Hair follicular keratinocyte (primary cell): ENCODE data around the gene NABP1. TPM values are rescaled to one million over a fixed set of nuclear protein-coding genes. Genes with fewer than 3 reads are reported as not detected.

Experiments
- total RNA-seq: library from RNA; depleted of rRNA; stranded (reverse); fragments of >200 nt; gene quantifications from 2 replicates; pipeline ENCODE4 v1.2.3, GENCODE V29; 2015

NABP1 gene, protein sequence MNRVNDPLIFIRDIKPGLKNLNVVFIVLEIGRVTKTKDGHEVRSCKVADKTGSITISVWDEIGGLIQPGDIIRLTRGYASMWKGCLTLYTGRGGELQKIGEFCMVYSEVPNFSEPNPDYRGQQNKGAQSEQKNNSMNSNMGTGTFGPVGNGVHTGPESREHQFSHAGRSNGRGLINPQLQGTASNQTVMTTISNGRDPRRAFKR
- 20.5 and 24.0 TPM in 2 replicates for total RNA-seq

DNA sequence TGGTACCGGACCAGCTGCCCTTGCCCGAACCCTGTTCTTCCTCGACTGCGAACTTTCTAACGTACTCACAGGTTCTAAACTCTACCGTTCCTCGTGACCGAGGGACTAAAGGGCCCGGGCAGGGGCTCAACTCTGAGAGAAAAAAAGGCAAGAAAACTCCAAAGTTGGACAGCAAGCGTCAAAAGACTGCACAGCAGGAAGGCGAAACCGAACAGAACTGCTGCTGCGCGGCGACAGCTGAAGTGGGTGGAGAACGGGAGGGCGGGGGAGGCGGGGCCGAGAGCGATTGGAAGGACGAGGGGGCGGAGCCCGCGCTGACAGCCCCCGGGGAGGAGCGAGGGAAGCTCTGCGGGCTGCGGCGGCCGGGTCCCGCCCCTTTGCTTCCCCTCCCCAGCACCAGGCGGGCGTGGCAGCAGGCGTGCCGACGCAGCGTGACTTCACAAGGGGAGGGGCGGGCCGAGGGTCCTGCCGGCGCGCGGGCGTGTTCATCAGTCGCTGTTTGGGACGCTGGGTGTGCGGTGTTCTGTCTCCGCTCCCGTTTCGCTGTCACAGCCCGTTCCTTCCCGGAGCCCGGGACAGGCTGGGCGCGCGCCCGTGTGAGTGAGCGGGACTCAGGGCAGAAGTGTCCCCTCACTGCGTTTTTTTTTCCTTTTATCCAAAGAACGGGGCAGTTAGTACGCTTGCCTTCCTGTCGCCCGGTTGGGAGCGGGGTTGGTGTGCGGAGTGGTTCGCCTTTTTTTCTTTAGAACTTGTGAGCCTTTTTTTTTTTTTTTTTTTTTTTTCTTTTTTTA is at the start of gene NABP1:
TSS of gene NABP1 (plus strand) at position 491 of the 791 bp plus-strand sequence. CDS start 479 bp downstream, outside the sequence.

Other genes starting within 250 kb of the NABP1 start
- 0.16 and 2.9 TPM in 2 replicates for gene CAVIN2, start 169.0 kb downstream of the NABP1 start, total RNA-seq